GM18861 (cell line): ENCODE measurements around the gene SCUBE2.
"Not testable (repeated sequence)": the region's sequence is repeated elsewhere in the genome, so short reads cannot be mapped to it uniquely, and the experiment has no call there.

Experiments
- ATAC-seq: cut with Tn5 transposase; IDR thresholded peaks from one replicate; pipeline ENCODE4 v1.9.1; 2021; ENCODE audit not compliant: unreplicated experiment

The SCUBE2 gene

DNA sequence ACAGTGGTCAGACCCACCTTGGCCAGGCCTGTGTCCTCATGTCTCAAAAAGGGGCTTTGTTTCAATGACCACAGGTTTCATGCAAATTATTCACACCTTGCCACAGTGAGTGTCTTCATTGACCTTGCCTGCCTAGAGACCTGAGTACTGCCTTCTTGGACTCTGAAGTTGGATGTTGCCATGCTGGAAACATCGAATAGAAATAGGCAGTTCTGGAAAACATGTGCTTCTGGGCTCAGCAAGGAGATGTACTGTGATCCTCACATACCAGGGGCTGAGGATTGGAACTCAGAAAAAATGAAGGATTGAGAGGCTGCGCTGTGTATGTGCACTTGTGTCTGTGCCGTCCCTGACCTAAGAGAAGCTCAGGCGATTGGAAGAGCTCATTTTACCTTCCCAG, 78.0 kb downstream of the SCUBE2 start:
- ATAC-seq, result no peak

DNA sequence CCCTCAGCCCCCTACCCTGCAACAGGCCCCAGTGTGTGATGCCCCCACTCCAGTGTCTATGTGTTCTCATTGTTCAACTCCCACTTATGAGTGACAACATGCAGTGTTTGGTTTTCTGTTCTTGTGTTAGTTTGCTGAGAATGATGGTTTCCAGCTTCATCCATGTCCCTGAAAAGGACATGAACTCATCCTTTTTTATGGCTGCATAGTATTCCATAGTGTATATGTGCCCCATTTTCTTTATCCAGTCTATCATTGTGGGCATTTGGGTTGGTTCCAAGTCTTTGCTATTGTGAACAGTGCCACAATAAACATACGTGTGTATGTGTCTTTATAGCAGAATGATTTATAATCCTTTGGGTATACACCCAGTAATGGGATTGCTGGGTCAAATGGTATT, 81.9 kb downstream of the SCUBE2 start:
- ATAC-seq, result not testable (repeated sequence)

DNA sequence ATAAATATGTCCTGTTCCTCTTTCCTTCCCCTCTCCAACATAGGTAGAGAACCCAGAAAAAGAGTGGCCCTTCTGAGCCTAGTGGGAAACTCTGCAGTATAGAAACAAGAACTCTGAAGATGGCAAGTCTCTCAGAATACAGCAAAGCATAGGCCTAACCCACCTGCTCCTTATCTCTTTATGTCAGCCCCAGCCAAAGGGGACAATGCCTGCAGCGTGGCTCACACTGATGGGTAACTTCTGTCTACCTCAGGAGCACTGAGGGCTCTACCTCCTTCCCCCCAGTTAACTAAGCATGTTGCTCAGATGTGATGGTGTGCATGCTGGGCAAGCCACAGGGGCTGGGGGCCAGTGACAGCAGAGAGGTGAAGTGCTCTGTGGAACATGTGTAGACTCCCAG, 82.7 kb downstream of the SCUBE2 start:
- ATAC-seq, result no peak

DNA sequence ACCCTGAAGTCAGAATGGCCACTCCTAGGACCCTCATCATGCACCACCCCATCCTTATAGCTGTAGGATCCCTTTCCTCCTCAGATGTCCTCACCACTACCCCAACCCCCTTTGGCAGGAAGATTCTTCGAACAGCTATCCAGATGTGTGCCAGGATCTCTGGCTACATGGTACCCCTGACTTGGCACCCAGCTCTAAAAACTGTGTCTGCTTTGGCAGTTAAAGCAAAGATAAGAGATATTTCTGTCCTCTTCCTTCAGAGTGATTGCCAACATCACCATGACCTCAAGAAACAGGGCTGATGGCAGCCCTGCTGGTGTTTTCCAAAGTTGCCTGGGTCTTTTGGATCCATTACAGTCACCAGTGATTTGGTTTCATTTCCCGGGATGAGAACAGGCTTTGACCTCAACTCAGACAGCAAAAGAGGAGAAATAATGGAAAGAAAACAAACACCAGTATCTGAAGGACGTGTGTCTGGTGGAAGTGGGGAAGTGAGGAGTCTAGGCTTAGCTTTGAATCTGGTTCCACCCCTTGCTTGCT, 83.3 kb downstream of the SCUBE2 start:
- ATAC-seq, result no peak

DNA sequence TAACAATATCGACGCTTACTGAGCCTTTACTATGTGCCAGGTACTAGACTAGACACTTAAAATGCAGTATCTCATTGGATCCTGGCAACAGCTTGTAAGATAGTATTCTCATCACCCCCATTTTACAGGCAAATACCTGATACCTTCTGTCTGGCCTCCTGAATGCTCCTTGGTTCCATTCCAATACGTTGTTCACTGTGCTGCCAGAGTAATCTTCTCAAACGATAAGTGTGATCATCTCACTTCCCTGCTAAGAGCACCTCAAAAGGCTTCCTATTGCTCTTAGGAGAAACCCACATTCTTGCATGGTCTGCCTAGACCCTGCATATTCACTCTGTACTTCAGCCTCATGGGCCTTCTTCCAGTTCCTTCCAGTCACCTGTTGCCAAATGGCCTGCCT, 86.3 kb downstream of the SCUBE2 start:
- no peak for ATAC-seq

DNA sequence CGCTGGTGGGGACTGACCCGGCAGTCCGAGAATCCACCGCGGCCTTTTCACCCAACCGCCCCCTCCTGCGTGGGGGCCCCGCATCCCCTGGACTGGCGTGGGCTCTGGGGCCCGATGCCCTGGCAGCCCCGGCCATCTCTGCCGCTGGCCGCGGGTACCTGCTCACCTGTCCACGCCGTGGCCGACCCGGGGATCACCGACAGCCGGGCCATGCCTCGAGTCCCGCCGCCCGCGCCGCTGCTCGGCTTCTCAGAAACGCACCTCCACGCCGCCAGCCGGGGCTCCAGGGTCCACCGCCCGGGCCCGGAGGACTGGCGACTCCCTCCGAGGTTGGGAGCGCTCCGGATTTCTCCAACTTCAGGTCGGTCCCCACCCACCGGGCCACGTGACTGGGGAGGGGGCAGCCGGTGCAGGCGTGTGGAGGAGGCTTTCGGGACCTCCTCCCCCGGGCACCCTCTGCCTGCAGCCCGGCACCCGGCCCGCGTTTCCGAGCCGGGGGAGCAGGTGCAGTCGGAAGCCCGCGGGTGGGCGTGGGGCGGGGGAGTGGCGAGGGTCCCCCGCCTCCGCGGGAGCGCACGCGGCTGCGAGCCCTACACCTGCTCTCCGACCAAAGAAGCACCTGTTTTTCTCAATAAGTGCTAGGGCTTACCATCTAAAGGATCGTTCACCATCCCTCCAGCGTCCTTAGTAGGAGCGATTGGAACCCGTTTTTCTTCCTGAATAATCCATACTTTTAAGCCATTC, 87.0 kb downstream of the SCUBE2 start:
- no peak for ATAC-seq

DNA sequence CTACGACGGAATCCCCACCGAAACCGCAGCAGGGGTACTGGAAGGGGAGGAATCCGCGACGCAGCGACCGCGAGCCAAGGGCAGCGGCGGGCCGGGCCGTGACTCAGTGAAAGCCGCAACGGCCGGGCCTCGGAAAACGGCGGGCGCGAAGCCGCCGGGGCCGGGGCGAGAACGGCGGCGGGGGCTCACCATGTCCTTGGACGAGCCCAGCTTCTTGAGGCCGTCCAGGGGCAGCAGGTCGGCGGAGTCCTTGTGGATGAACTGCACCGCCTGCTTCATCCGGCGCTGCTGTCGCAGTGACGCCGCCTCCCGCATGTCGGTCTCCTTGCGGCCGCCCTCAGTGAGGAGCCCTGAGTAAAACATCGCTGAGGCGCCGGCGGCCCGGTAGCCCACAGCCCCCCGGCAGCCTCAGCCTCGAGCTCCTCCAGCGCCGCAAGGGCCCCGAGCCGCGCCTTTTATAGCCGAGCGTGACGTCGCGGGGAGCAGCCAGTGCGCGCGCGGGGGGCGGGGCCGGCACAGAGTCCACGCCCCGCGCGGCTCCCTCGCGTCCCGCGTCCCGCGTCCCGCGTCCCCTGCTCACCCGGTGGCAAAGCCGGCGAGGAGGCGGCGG, 87.7 kb downstream of the SCUBE2 start, which contains the start of gene NRIP3:
TSS of gene NRIP3 (minus strand) at position 429 of the 610 bp plus-strand sequence. CDS start at position 363, 66 bp downstream.
- no peak for ATAC-seq

DNA sequence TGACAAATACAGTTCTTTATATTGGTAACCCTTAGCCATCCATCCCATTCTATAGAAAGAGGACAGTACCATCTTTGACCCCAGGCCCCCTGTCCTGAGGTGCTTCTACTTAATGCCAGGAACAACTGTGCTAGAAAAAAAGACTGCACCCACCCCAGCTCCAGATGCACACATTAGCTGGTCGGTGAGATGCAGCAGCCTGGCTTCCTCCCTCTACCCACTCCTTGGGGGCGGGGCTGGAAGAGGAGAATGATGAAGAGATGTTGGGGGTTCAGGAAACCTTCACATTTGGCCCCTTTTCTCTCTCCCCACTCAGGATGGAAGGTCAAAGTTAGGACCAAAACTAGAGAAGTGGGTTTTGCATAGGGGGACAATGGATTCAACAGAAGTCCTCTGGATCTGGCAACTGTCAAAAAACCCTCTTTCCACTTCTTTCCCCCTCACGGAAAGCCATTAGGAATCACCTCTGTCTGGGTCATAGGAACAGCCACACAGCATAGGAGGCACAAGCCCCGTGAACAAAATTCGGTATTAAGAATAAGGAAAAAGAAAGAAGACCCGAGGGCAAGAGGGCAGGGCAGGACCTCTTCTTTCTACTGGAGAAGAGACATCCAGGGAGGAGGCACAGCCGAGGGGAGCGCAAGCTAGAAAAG, 88.4 kb downstream of the SCUBE2 start:
- no peak for ATAC-seq

DNA sequence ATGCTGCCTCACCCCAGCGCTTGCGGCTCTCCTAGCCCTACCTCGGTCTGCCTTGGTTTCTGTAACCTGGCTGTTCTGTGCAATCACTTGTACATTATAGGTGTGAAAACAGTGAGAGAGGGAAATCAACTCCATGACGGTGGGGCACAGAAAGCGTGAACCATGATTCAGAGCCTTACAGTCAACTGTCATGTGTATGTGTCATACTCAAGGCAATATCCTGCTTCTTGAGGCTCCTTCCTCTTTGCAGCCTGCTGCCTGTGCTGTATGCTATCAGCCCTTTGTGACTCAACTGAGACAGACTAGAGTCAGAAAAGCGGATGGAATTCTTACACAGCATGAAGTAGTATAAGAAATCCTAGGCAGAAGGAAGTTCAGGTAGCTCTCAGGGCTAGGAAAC, 89.7 kb downstream of the SCUBE2 start:
- ATAC-seq, result no peak

DNA sequence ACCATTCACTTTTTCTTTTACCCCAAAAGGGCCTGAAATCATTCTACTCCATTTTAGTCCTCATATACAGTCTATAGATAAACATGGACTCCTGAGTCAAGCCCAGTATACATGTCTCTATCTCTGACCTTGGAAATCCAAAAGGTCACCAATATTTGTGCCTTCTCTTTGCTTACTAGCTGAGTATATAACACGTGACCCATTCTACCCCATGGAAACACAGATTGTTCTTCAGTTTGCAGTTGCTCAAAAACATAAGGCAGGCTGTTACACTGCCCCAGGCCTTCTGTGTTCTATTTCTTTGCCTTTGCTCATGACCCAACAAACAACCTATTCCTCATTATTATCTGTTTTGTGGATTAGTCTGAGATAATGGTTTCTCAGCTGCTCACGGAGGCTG, 93.4 kb downstream of the SCUBE2 start:
- no peak for ATAC-seq

DNA sequence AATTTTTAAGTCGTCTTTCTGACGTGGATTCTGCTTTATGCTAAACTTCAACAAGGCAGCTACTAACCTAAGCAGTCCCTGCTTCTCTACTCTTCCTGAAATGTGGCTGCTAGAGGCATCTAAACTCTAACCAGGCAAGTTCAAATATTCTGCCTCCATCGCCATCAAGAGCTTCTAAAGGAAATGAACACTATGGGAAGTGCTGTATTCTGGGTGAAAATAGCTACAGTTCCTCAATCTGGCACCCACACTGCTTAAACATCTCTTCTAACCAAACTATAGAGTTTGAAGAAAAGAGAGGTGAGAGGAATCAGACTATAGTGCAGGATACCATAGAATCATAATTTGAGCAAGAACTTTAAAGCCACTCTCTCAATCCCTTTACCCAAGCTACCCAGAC, 93.9 kb downstream of the SCUBE2 start:
- ATAC-seq, result no peak

DNA sequence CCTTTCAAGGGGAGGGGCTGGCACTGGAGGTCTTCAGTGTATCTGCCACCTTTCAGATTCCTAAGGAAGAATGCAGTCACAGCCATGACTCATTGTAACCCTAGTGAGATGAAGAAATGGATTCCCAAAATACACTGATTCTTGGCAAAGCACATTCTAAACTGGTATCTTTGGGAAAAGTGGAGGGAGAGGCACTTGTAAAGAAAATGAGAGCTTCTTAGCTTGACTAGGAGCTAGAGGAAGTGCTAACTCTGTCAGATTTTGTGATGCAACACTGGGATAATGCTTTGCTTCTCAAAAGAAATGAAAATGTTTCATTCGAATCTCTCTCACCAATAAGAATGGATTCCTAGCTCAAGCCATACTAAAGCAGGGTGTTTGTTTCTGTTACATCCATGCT, 101.9 kb downstream of the SCUBE2 start:
- ATAC-seq, result no peak

DNA sequence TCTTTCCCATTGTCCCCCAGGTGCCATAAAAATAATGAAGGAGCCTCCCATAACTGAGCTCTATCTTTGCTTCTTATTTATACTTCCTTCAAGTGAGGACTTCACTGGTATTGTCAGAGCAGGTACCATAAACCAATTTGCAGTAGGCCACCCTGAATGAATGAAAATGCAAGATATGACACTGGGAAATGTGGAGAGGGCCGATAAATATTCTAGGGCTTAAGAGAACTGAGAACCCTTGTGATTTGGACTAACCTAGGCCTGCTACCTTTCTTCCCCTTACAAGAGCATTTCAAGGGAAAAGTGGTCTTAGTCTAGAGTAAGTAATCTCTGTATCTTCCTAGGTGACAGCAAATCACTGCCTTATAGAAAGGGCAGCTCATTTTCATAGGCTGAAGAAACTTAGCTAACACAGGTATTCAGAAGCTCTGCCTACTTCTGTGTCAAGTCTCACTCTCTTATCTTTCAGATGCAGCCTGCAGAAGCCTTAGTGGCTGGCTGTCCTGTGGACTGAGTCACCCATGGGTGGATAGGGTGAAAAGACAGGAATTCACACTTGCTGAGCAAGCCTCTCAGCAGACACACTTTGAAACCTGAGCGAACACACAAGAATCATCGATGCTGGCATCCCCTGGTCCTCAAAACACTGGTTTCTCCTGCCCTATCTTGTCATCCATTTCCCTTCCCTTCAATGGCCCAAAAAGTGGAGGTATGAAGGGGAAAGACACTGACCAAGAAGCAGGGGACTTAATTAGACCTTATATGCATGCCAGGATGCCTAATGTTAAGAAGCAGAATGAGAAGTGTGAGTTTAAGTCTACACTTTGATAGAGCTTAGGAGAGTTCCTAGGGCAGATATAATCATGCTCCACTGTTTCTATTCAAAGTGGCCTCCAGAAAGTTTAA, 102.8 kb downstream of the SCUBE2 start:
- no peak for ATAC-seq

DNA sequence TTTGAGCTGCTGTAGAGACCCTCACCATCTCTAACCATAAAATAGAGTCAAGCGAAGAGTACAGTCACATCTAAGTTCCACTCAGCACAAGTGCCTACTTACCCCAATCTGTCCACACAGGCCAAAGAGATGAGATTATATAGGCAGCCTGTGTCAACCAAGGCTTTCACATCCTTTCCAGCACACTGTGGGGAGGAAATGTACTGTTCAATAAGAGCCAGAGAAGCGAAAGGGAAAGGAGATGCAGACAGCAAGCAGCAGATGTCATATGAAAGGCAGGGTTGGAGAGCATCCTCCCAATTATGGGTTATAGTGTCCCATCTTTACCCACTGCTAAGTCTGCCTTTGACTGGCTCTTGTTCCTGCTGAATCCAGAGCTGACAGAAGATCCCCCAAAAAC, 104.0 kb downstream of the SCUBE2 start:
- ATAC-seq, result no peak

DNA sequence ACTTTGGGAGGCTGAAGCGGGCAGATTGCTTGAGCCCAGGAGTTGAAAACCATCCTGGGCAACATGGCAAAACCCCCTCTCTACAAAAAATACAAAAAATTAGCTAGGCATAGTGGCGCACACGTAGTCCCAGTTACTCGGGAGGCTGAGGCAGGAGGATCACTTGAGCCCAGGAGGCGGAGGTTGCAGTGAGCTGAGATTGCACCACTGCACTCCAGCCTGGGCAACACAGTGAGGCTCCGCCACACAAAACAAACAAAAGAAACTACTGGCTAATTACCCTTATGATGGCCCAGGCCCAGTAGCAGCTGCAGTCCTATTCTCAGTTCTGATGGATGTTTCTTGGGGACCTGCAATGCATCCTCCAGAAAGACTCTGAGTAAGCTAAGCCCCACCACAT, 104.6 kb downstream of the SCUBE2 start:
- not testable (repeated sequence) for ATAC-seq

DNA sequence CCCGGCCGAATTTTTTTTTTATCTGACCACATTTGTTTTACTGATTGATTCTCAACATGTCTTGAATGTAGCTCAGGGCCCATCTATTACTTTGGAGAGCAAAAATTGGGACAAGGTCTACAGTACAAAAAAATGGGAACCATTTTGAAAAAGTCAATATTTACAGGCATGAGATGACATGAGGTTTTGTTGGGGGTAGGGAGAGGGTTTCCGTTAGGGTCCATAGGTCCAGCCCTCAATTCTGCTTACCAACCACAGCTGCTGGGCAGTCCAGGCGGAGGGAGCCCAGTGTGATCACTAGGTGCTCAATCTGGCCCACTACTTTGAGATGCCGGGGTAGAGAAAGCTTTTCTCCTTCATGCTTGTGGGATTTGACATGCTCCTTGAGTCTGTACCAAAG, 105.9 kb downstream of the SCUBE2 start:
- no peak for ATAC-seq

DNA sequence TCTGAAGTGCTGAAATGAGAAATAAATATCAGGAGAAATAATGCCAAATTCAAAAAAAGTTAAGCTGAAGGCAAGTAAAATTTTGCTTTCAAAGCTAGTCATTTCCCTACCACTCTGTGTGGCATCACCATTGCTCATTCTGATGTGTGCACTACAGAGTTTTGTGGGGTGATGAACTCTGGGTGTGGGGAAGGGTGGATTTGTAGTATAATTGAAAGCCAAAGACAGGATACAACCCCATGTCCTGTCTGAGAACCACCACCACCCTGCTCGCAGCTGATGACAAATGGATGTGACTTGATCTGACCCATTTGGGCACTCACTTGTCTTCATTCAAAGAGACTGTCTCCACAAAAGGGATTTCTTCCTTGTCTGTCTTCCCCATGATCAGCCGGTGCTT, 107.8 kb downstream of the SCUBE2 start:
- ATAC-seq, result no peak

DNA sequence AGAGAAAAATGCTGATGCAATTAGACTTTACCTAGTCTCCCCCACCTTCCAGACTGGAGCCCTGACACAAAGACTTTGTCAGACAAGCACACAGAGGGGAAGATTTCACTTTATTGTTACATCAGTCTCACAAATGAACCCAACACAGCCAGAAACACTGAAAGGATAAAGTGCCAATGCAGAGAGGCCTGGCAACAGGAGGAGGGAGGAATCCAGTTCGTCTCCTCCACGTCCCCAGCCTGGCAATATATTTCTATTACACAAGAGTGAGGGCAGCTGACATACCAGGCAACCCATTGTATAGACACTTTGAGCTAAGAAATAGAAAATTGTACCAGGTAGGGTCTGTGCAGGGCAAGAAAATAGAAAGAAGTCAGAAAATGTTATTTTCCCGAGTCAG, 110.9 kb downstream of the SCUBE2 start:
- no peak for ATAC-seq

DNA sequence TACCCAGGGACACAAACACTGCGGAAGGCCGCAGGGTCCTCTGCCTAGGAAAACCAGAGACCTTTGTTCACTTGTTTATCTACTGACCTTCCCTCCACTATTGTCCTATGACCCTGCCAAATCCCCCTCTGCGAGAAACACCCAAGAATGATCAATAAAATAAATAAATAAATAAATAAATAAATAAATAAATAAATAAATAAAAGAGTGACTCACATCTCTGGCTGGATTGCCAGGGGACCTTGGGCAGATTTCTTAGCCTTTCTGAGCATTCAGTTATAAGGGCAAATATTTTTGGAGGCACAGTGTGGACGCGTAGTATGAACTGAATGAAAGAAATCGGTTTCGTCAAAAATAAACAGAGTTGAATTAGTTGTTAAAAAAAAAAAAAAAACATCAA, 112.0 kb downstream of the SCUBE2 start:
- not testable (repeated sequence) for ATAC-seq

DNA sequence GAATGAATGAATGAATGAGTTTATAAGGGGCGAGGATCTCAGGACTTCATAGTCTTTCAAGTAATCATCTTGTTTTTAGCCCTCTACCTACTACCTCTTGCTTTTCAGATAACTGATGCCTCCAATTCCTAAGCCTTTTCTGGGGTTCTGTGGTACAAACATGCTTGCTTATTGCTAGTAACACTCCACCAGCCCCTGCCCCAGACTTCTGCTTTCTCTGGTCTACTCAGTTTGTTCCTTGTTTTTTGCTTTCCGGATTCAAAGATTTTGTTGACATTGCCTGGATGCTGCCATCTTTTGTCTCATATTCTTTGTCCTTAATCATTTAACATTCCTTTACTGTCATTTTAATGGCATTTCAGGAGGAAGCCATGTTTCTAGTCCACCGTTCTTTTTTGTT, 118.3 kb downstream of the SCUBE2 start:
- ATAC-seq, result no peak

DNA sequence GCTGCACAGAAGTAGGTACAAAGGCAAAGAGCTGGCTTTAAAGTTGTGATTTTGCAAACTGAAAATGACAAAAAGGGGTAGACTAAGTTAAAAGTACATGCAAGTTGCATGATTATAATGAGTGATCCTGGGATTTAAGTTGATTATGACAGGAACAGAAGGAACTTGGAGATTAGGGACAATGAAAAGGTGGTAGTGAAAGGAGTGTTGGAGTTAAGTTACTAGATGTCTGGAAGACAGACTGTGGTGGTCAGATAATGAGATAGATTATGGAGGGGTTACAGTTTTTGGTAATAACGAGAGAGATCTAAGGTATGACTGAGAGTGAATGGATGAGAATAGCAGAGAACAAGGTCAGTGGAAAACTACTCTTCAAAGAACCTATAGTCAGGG, 119.5 kb downstream of the SCUBE2 start:
- no peak for ATAC-seq
